ENCODE measurements around the gene CCL19.
"Not testable (repeated sequence)": the region's sequence is repeated elsewhere in the genome, so short reads cannot be mapped to it uniquely, and the experiment has no call there.

- TF ChIP-seq, protein P1, sequence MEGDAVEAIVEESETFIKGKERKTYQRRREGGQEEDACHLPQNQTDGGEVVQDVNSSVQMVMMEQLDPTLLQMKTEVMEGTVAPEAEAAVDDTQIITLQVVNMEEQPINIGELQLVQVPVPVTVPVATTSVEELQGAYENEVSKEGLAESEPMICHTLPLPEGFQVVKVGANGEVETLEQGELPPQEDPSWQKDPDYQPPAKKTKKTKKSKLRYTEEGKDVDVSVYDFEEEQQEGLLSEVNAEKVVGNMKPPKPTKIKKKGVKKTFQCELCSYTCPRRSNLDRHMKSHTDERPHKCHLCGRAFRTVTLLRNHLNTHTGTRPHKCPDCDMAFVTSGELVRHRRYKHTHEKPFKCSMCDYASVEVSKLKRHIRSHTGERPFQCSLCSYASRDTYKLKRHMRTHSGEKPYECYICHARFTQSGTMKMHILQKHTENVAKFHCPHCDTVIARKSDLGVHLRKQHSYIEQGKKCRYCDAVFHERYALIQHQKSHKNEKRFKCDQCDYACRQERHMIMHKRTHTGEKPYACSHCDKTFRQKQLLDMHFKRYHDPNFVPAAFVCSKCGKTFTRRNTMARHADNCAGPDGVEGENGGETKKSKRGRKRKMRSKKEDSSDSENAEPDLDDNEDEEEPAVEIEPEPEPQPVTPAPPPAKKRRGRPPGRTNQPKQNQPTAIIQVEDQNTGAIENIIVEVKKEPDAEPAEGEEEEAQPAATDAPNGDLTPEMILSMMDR (IDR thresholded peaks at IDR 0.05): not testable (repeated sequence)
- TF ChIP-seq POLR2A (IDR thresholded peaks at IDR 0.05): not testable (repeated sequence)
Observed at GRCh38 chr9:34740176-34740575, 49.1 kb upstream of the CCL19 start.
